Astrocyte (in vitro differentiated cells and primary cell): ENCODE results near the gene CUTA.

Experiments used
- CTCF ChIP-seq: IDR thresholded peaks from 2 replicates; pipeline ENCODE4 v1.5.1; 2011; ENCODE audit warnings: low read depth, mild to moderate bottlenecking, inconsistent platforms, low read length, moderate library complexity; ENCODE audit not compliant: insufficient read depth
- EZH2 ChIP-seq: IDR thresholded peaks from 2 replicates; pipeline ENCODE4 v1.6.1; 2012; ENCODE audit warnings: mild to moderate bottlenecking, low read length, inconsistent platforms; ENCODE audit not compliant: insufficient read depth

GRCh38 chr6:33414592-33415271 is 3.2 kb downstream of the CUTA start:
- TF ChIP-seq CTCF, result peak; percentile 21
- TF ChIP-seq EZH2, result no peak
